ENCODE measurements around the gene PRAMEF1. TPM values are rescaled to one million over a fixed set of nuclear protein-coding genes. Genes with fewer than 3 reads are reported as not detected.

Gene PRAMEF1
- total and polyA plus RNA-seq, 2 of the 8 experiments (the other 6 are each of a cell fraction or from before 2014, with no cell fraction given): not detected

- Histone ChIP-seq H3K18ac (ENCODE audit: extremely low read depth, low read length) (no peak overlapping the region), H3K14ac (ENCODE audit: insufficient read length) (no peak overlapping the region), H3K9me3 (ENCODE audit: insufficient read depth in 2 of 2, low read depth in 1 of 2, low read length in 1 of 2) (no peaks in the 10 kb centered on the region), H3K56ac (replicated peaks; ENCODE audit: insufficient read length, low read depth, low read length) (no peak overlapping the region), H3K23me2 (ENCODE audit: low read depth, low read length) (no peaks in the 10 kb centered on the region), H3K4ac (replicated peaks; ENCODE audit: insufficient read length, low read depth, low read length) (no peak overlapping the region), H2BK20ac (ENCODE audit: low read length) (no peak overlapping the region), H3K4me3 (ENCODE audit: extremely low read depth in 1 of 4, insufficient read depth in 2 of 4, low read depth in 3 of 4, low read length in 4 of 4) (no peak overlapping the region), H2BK5ac (ENCODE audit: low read depth, low read length) (no peak overlapping the region), H3K27ac (ENCODE audit: low read depth, low read length) (no peak overlapping the region), H4K20me1 (replicated peaks in 1 of 2; ENCODE audit: control insufficient read depth in 1 of 2, insufficient read depth in 2 of 2, low read length in 2 of 2) (no peaks in the 10 kb centered on the region), H3K4me1 (replicated peaks in 1 of 4; ENCODE audit: control insufficient read depth in 3 of 4, insufficient read depth in 4 of 4, low read length in 3 of 4) (no peaks in the 10 kb centered on the region; a peak in 1 of 7 replicates), H3K27me3 (replicated peaks in 1 of 4; ENCODE audit: control insufficient read depth in 3 of 4, extremely low read depth in 1 of 4, insufficient read depth in 3 of 4, low read length in 3 of 4) (no peaks in the 10 kb centered on the region), H4K5ac (ENCODE audit: insufficient read length, low read depth, low read length) (no peak overlapping the region), H3K36me3 (ENCODE audit: control insufficient read depth in 2 of 4, insufficient read depth in 4 of 4, low read length in 3 of 4) (no peaks in the 10 kb centered on the region), H3K79me2 (ENCODE audit: control insufficient read depth in 1 of 2, insufficient read depth in 2 of 2, low read length in 2 of 2) (no peaks in the 10 kb centered on the region), H4K91ac (replicated peaks; ENCODE audit: insufficient read length, low read length) (no peak overlapping the region), H2AFZ (ENCODE audit: low read length) (no peak overlapping the region), H3K23ac (ENCODE audit: insufficient read length) (no peak overlapping the region), H2AK5ac (ENCODE audit: low read depth, low read length) (no peak overlapping the region), H3K9ac (replicated peaks in 1 of 4; ENCODE audit: extremely low read depth in 1 of 4, low read depth in 3 of 4, low read length in 3 of 4) (no peak overlapping the region), H3K4me2 (ENCODE audit: insufficient read depth in 1 of 2, low read depth in 2 of 2, low read length in 2 of 2) (no peak overlapping the region), H2BK120ac (replicated peaks; ENCODE audit: low read depth, low read length) (no peak overlapping the region), H2BK15ac (ENCODE audit: low read length) (no peak overlapping the region), H4K8ac (ENCODE audit: extremely low read depth, insufficient read depth, low read length) (no peak overlapping the region), H2BK12ac (ENCODE audit: low read depth, low read length) (no peak overlapping the region), H3K79me1 (ENCODE audit: low read depth, low read length) (no peaks in the 10 kb centered on the region)
- FAIRE-seq (no peak), DNase-seq (ENCODE audit: low read depth in 1 of 2, low spot score in 2 of 2) (no peak)
- WGBS, 2 experiments (ENCODE audit: extremely low coverage in 1 of 2, insufficient coverage in 1 of 2, insufficient read length in 1 of 2, insufficient replicate concordance in 2 of 2, low coverage in 1 of 2, low lambda C conversion rate in 2 of 2, missing lambda C conversion rate in 1 of 2): 88% methylated on average over 4 of the region's 4 CpGs; no CpG with 5 or more reads in 1 of the 2 experiments
- POLR2A ChIA-PET (ENCODE audit: partially characterized antibody): no interaction called here
- CTCF ChIA-PET (ENCODE audit: partially characterized antibody): interaction anchor here (0.5 to 1.5 kb wide), 3 partner anchors 17 to 1061 kb away, joined by 3 to 7 read pairs (median 5); no protein-coding TSS in a partner anchor
- TF ChIP-seq RBBP5 (IDR thresholded peaks at IDR 0.05; ENCODE audit: borderline replicate concordance, low read depth, low read length) (no peak), HDAC2 (IDR thresholded peaks at IDR 0.05; ENCODE audit: borderline replicate concordance in 1 of 2, low read depth in 2 of 2, low read length in 2 of 2) (no peak), SRF (IDR thresholded peaks at IDR 0.05; ENCODE audit: low read depth, low read length) (no peak), NANOG (IDR thresholded peaks at IDR 0.05; ENCODE audit: insufficient read depth, low read depth, low read length, poor library complexity, severe bottlenecking) (no peak), SAP30 (IDR thresholded peaks at IDR 0.05; ENCODE audit: insufficient read depth, insufficient replicate concordance, low read length) (no peak), ZNF274 (IDR thresholded peaks at IDR 0.05; ENCODE audit: borderline replicate concordance, extremely low read depth, low read length) (no peak), SP1 (IDR thresholded peaks at IDR 0.05; ENCODE audit: low read depth, low read length) (no peak), JUN (IDR thresholded peaks at IDR 0.05; ENCODE audit: low read depth, low read length) (no peak), SP4 (IDR thresholded peaks at IDR 0.05; ENCODE audit: low read length) (no peak), RNF2 (IDR thresholded peaks at IDR 0.05; ENCODE audit: borderline replicate concordance, low read depth, low read length, missing control alignments, poor library complexity, severe bottlenecking) (no peak), PHF8 (conservative IDR thresholded peaks at IDR 0.05; ENCODE audit: low read depth, low read length) (no peak), CBX8 (IDR thresholded peaks at IDR 0.05; ENCODE audit: borderline replicate concordance, low read depth, low read length) (no peak), CREB1 (IDR thresholded peaks at IDR 0.05) (no peak), RAD21 (IDR thresholded peaks at IDR 0.05 in 1 of 2, conservative IDR thresholded peaks at IDR 0.05 in 1 of 2; ENCODE audit: low read depth in 2 of 2, low read length in 2 of 2) (no peak)
These were observed 13.1 kb upstream of the PRAMEF1 start for GRCh38 chr1:12778061-12778460.
